ENCODE data around the gene SUMO4.

The SUMO4 gene

GRCh38 chr6:149400050-149400449, at the start of gene SUMO4:
Gene SUMO4, plus strand, starts transcription at chr6:149400262. Its CDS starts 130 bp downstream, at chr6:149400392.
- Histone ChIP-seq H3K4me3 (ENCODE audit: low read depth in 1 of 2, low read length in 2 of 2) (no peak within 1 kb of the TSS), H3K9me3 (ENCODE audit: low read length) (no peaks in the 10 kb centered on the region), H3K36me3 (ENCODE audit: insufficient read depth, low read length) (peaks cover 23% of the 10 kb centered on the region), H3K27me3 (ENCODE audit: control insufficient read depth in 1 of 2, insufficient read depth in 2 of 2, low read length in 2 of 2) (no peaks in the 10 kb centered on the region), H3K9ac (ENCODE audit: low read length) (no peak within 1 kb of the TSS), H3K27ac (ENCODE audit: low read depth, low read length) (no peak within 1 kb of the TSS), H3K4me1 (ENCODE audit: insufficient read depth, low read length) (no peaks in the 10 kb centered on the region)

- Histone ChIP-seq H3K9me3 (ENCODE audit: low read length) (no peaks in the 10 kb centered on the region), H3K27ac (ENCODE audit: low read depth, low read length) (no peak overlapping the region), H3K36me3 (ENCODE audit: insufficient read depth, low read length) (no peaks in the 10 kb centered on the region), H3K4me1 (ENCODE audit: insufficient read depth, low read length) (peaks cover 10% of the 10 kb centered on the region), H3K4me3 (ENCODE audit: low read depth in 1 of 2, low read length in 2 of 2) (no peak overlapping the region), H3K27me3 (ENCODE audit: control insufficient read depth in 1 of 2, insufficient read depth in 2 of 2, low read length in 2 of 2) (no peaks in the 10 kb centered on the region), H3K9ac (ENCODE audit: low read length) (no peak overlapping the region)
Observed at GRCh38 chr6:149354009-149354408, 46.1 kb upstream of the SUMO4 start.

GRCh38 chr6:149356081-149356750, 43.8 kb upstream of the SUMO4 start:
- H3K27me3 ChIP-seq (ENCODE audit: control insufficient read depth in 1 of 2, insufficient read depth in 2 of 2, low read length in 2 of 2) = no peaks in the 10 kb centered on the region
- no peak overlapping the region for H3K4me3 ChIP-seq (ENCODE audit: low read depth in 1 of 2, low read length in 2 of 2)
- peaks cover 19% of the 10 kb centered on the region for H3K4me1 ChIP-seq (ENCODE audit: insufficient read depth, low read length)
- no peaks in the 10 kb centered on the region for H3K36me3 ChIP-seq (ENCODE audit: insufficient read depth, low read length)
- H3K27ac ChIP-seq (ENCODE audit: low read depth, low read length) = no peak overlapping the region
- H3K9me3 ChIP-seq (ENCODE audit: low read length) = no peaks in the 10 kb centered on the region
- H3K9ac ChIP-seq (ENCODE audit: low read length) = no peak overlapping the region

- no peaks in the 10 kb centered on the region for H3K9me3 ChIP-seq (ENCODE audit: low read length)
- no peak overlapping the region for H3K4me3 ChIP-seq (ENCODE audit: low read depth in 1 of 2, low read length in 2 of 2)
- H3K36me3 ChIP-seq (ENCODE audit: insufficient read depth, low read length) = no peaks in the 10 kb centered on the region
- H3K9ac ChIP-seq (ENCODE audit: low read length) = no peak overlapping the region
- H3K4me1 ChIP-seq (ENCODE audit: insufficient read depth, low read length) = peaks cover 10% of the 10 kb centered on the region
- H3K27me3 ChIP-seq (ENCODE audit: control insufficient read depth in 1 of 2, insufficient read depth in 2 of 2, low read length in 2 of 2) = no peaks in the 10 kb centered on the region
- no peak overlapping the region for H3K27ac ChIP-seq (ENCODE audit: low read depth, low read length)
Observed at GRCh38 chr6:149357726-149358538, 42.1 kb upstream of the SUMO4 start.

GRCh38 chr6:149359440-149359839, 40.6 kb upstream of the SUMO4 start:
- Histone ChIP-seq H3K4me1 (ENCODE audit: insufficient read depth, low read length) (peaks cover 16% of the 10 kb centered on the region), H3K4me3 (ENCODE audit: low read depth in 1 of 2, low read length in 2 of 2) (no peak overlapping the region), H3K9me3 (ENCODE audit: low read length) (no peaks in the 10 kb centered on the region), H3K36me3 (ENCODE audit: insufficient read depth, low read length) (no peaks in the 10 kb centered on the region), H3K9ac (ENCODE audit: low read length) (no peak overlapping the region), H3K27me3 (ENCODE audit: control insufficient read depth in 1 of 2, insufficient read depth in 2 of 2, low read length in 2 of 2) (no peaks in the 10 kb centered on the region), H3K27ac (ENCODE audit: low read depth, low read length) (no peak overlapping the region)

GRCh38 chr6:149360536-149360935, 39.5 kb upstream of the SUMO4 start:
- H3K27me3 ChIP-seq (ENCODE audit: control insufficient read depth in 1 of 2, insufficient read depth in 2 of 2, low read length in 2 of 2) = no peaks in the 10 kb centered on the region
- no peaks in the 10 kb centered on the region for H3K9me3 ChIP-seq (ENCODE audit: low read length)
- no peaks in the 10 kb centered on the region for H3K36me3 ChIP-seq (ENCODE audit: insufficient read depth, low read length)
- peaks cover 20% of the 10 kb centered on the region for H3K4me1 ChIP-seq (ENCODE audit: insufficient read depth, low read length)
- H3K27ac ChIP-seq (ENCODE audit: low read depth, low read length) = no peak overlapping the region
- no peak overlapping the region for H3K9ac ChIP-seq (ENCODE audit: low read length)
- H3K4me3 ChIP-seq (ENCODE audit: low read depth in 1 of 2, low read length in 2 of 2) = no peak overlapping the region

GRCh38 chr6:149362289-149362688, 37.8 kb upstream of the SUMO4 start:
- Histone ChIP-seq H3K4me3 (ENCODE audit: low read depth in 1 of 2, low read length in 2 of 2) (no peak overlapping the region), H3K36me3 (ENCODE audit: insufficient read depth, low read length) (no peaks in the 10 kb centered on the region), H3K27me3 (ENCODE audit: control insufficient read depth in 1 of 2, insufficient read depth in 2 of 2, low read length in 2 of 2) (no peaks in the 10 kb centered on the region), H3K9ac (ENCODE audit: low read length) (no peak overlapping the region), H3K4me1 (ENCODE audit: insufficient read depth, low read length) (peaks cover 30% of the 10 kb centered on the region), H3K9me3 (ENCODE audit: low read length) (no peaks in the 10 kb centered on the region), H3K27ac (ENCODE audit: low read depth, low read length) (no peak overlapping the region)

- no peak overlapping the region for H3K9ac ChIP-seq (ENCODE audit: low read length)
- no peaks in the 10 kb centered on the region for H3K27me3 ChIP-seq (ENCODE audit: control insufficient read depth in 1 of 2, insufficient read depth in 2 of 2, low read length in 2 of 2)
- H3K4me3 ChIP-seq (ENCODE audit: low read depth in 1 of 2, low read length in 2 of 2) = no peak overlapping the region
- no peaks in the 10 kb centered on the region for H3K36me3 ChIP-seq (ENCODE audit: insufficient read depth, low read length)
- H3K27ac ChIP-seq (ENCODE audit: low read depth, low read length) = no peak overlapping the region
- H3K9me3 ChIP-seq (ENCODE audit: low read length) = no peaks in the 10 kb centered on the region
- peaks cover 36% of the 10 kb centered on the region for H3K4me1 ChIP-seq (ENCODE audit: insufficient read depth, low read length)
Observed at GRCh38 chr6:149363154-149363553, 36.9 kb upstream of the SUMO4 start.

GRCh38 chr6:149364557-149364956, 35.5 kb upstream of the SUMO4 start:
- Histone ChIP-seq H3K4me1 (ENCODE audit: insufficient read depth, low read length) (peaks cover 38% of the 10 kb centered on the region), H3K9me3 (ENCODE audit: low read length) (no peaks in the 10 kb centered on the region), H3K27me3 (ENCODE audit: control insufficient read depth in 1 of 2, insufficient read depth in 2 of 2, low read length in 2 of 2) (no peaks in the 10 kb centered on the region), H3K9ac (ENCODE audit: low read length) (no peak overlapping the region), H3K36me3 (ENCODE audit: insufficient read depth, low read length) (no peaks in the 10 kb centered on the region), H3K27ac (ENCODE audit: low read depth, low read length) (no peak overlapping the region), H3K4me3 (ENCODE audit: low read depth in 1 of 2, low read length in 2 of 2) (no peak overlapping the region)

GRCh38 chr6:149365197-149365596, 34.9 kb upstream of the SUMO4 start:
- no peaks in the 10 kb centered on the region for H3K27me3 ChIP-seq (ENCODE audit: control insufficient read depth in 1 of 2, insufficient read depth in 2 of 2, low read length in 2 of 2)
- no peak overlapping the region for H3K9ac ChIP-seq (ENCODE audit: low read length)
- H3K4me1 ChIP-seq (ENCODE audit: insufficient read depth, low read length) = peaks cover 32% of the 10 kb centered on the region
- H3K36me3 ChIP-seq (ENCODE audit: insufficient read depth, low read length) = no peaks in the 10 kb centered on the region
- no peak overlapping the region for H3K4me3 ChIP-seq (ENCODE audit: low read depth in 1 of 2, low read length in 2 of 2)
- H3K27ac ChIP-seq (ENCODE audit: low read depth, low read length) = no peak overlapping the region
- H3K9me3 ChIP-seq (ENCODE audit: low read length) = no peaks in the 10 kb centered on the region

GRCh38 chr6:149366267-149366921, 33.7 kb upstream of the SUMO4 start:
- Histone ChIP-seq H3K9me3 (ENCODE audit: low read length) (no peaks in the 10 kb centered on the region), H3K36me3 (ENCODE audit: insufficient read depth, low read length) (no peaks in the 10 kb centered on the region), H3K27me3 (ENCODE audit: control insufficient read depth in 1 of 2, insufficient read depth in 2 of 2, low read length in 2 of 2) (no peaks in the 10 kb centered on the region), H3K27ac (ENCODE audit: low read depth, low read length) (no peak overlapping the region), H3K4me1 (ENCODE audit: insufficient read depth, low read length) (peaks cover 30% of the 10 kb centered on the region), H3K9ac (ENCODE audit: low read length) (no peak overlapping the region), H3K4me3 (ENCODE audit: low read depth in 1 of 2, low read length in 2 of 2) (no peak overlapping the region)

All from muscle layer of colon (tissue), 2 donors.